Tibial artery (tissue), 4 donors: Measurements from ENCODE around the gene USF1.

Experiments used
- DNase-seq, 2 donors: peaks; one replicate each; pipeline ENCODE4 v3.0.0-alpha.2; 2019
- H3K27ac ChIP-seq, 2 donors: fragments of 200-600 bp; sonication (generic) in 1 of 2; 1 replicate in 1 of 2; 2 replicates in 1 of 2; pipeline ENCODE4 v1.5.1; 2018 to 2019; ENCODE audit warnings: mild to moderate bottlenecking in 1 of 2
- H3K27me3 ChIP-seq, 2 donors: fragments of 200-600 bp; sonication (generic) in 1 of 2; one replicate each; pipeline versions ENCODE4 v1.5.1 to v1.6.0; 2016 to 2019
- H3K36me3 ChIP-seq, 3 donors: fragments of 200-600 bp; sonication (generic) in 2 of 3; one replicate each; pipeline ENCODE4 v1.5.1; 2016 to 2019; ENCODE audit warnings: mild to moderate bottlenecking in 2 of 3
- H3K4me1 ChIP-seq, 4 donors: fragments of 200-600 bp; sonication (generic) in 2 of 4; 1 replicate in 3 of 4; 2 replicates in 1 of 4; pipeline ENCODE4 v1.5.1; 2016 to 2019
- H3K4me3 ChIP-seq, 2 donors: fragments of 200-600 bp; sonication (generic) in 1 of 2; 1 replicate in 1 of 2; 2 replicates in 1 of 2; pipeline ENCODE4 v1.5.1; 2018 to 2019; ENCODE audit warnings: mild to moderate bottlenecking in 2 of 2
- H3K9me3 ChIP-seq, 3 donors: fragments of 200-600 bp; sonication (generic) in 1 of 3; one replicate each; pipeline ENCODE4 v1.5.1; 2016 to 2019
- CTCF ChIP-seq, 2 experiments: fragments of 200-600 bp in 1 of 2; fragments of 450-650 bp in 1 of 2; IDR thresholded peaks; one replicate each; pipeline ENCODE4 v1.5.1; 2017 to 2019; ENCODE audit warnings: antibody characterized with exemption in 2 of 2, mild to moderate bottlenecking in 1 of 2, moderate library complexity in 1 of 2
- intact Hi-C: fragments of 100-400 bp; cut with DNase I; formaldehyde crosslinking; loops from one replicate; pipeline ENCODE4 v1.15.0; 2023; ENCODE audit warnings: low total_unique reads

Gene USF1

GRCh38 chr1:161082483-161082882 is 36.7 kb upstream of the USF1 start:
- Histone ChIP-seq H3K36me3 (no peaks in the 10 kb centered on the region), H3K9me3 (no peaks in the 10 kb centered on the region), H3K27ac (no peak overlapping the region), H3K4me3 (no peak overlapping the region), H3K4me1 (peaks cover 0 to 16% (median 0%) of the 10 kb centered on the region in 4 donors), H3K27me3 (peaks cover 0 to 15% of the 10 kb centered on the region in 2 donors)
- TF ChIP-seq CTCF (IDR thresholded peaks at IDR 0.05): no peak
- intact Hi-C loops: no loop called here
- no peak for DNase-seq

GRCh38 chr1:161081519-161081918 is 35.7 kb upstream of the USF1 start:
- TF ChIP-seq CTCF (IDR thresholded peaks at IDR 0.05): no peak
- Histone ChIP-seq H3K4me1 (peaks cover 0 to 16% (median 0%) of the 10 kb centered on the region in 4 donors), H3K27ac (no peak overlapping the region), H3K9me3 (no peaks in the 10 kb centered on the region), H3K27me3 (peaks cover 0 to 9% of the 10 kb centered on the region in 2 donors), H3K4me3 (no peak overlapping the region), H3K36me3 (no peaks in the 10 kb centered on the region)
- intact Hi-C loops: no loop called here
- no peak for DNase-seq

GRCh38 chr1:161080441-161081405 is 34.9 kb upstream of the USF1 start:
- H3K27me3 ChIP-seq: peaks cover 0 to 4% of the 10 kb centered on the region in 2 donors
- H3K36me3 ChIP-seq: no peaks in the 10 kb centered on the region
- H3K27ac ChIP-seq: no peak overlapping the region
- TF ChIP-seq CTCF (IDR thresholded peaks at IDR 0.05): no peak
- peaks cover 0 to 16% (median 0%) of the 10 kb centered on the region in 4 donors for H3K4me1 ChIP-seq
- intact Hi-C loops: no loop called here
- no peak for DNase-seq
- no peaks in the 10 kb centered on the region for H3K9me3 ChIP-seq
- no peak overlapping the region for H3K4me3 ChIP-seq

GRCh38 chr1:161079436-161080110 is 33.8 kb upstream of the USF1 start:
- TF ChIP-seq CTCF (IDR thresholded peaks at IDR 0.05): no peak
- Histone ChIP-seq H3K4me3 (no peak overlapping the region), H3K36me3 (no peaks in the 10 kb centered on the region), H3K27ac (no peak overlapping the region), H3K9me3 (no peaks in the 10 kb centered on the region), H3K4me1 (peaks cover 0 to 16% (median 0%) of the 10 kb centered on the region in 4 donors), H3K27me3 (peaks cover 0 to 4% of the 10 kb centered on the region in 2 donors)
- no peak for DNase-seq
- intact Hi-C loops: no loop called here

- peaks cover 0 to 7% (median 0%) of the 10 kb centered on the region in 3 donors for H3K36me3 ChIP-seq
- DNase-seq: no peak
- no peak overlapping the region for H3K27ac ChIP-seq
- H3K27me3 ChIP-seq: peaks cover 0 to 4% of the 10 kb centered on the region in 2 donors
- no peak overlapping the region for H3K4me3 ChIP-seq
- intact Hi-C loops: no loop called here
- TF ChIP-seq CTCF (IDR thresholded peaks at IDR 0.05): no peak
- peaks cover 0 to 11% (median 0%) of the 10 kb centered on the region in 4 donors for H3K4me1 ChIP-seq
- no peaks in the 10 kb centered on the region for H3K9me3 ChIP-seq
Observed at GRCh38 chr1:161077426-161077825, 31.6 kb upstream of the USF1 start.
